SH-SY5Y (cell line): Measurements from ENCODE around the gene SAMD4B.

Experiments used
- GATA2 ChIP-seq: IDR thresholded peaks from 2 replicates; pipeline ENCODE4 v1.6.1; 2011; ENCODE audit warnings: mild to moderate bottlenecking, low read depth, low read length
- GATA3 ChIP-seq: IDR thresholded peaks from 2 replicates; pipeline ENCODE4 v1.6.1; 2011; ENCODE audit warnings: low read depth, mild to moderate bottlenecking, low read length, moderate library complexity

GRCh38 chr19:39316627-39317321 is 25.4 kb upstream of the SAMD4B start:
- TF ChIP-seq GATA3 (no peak), GATA2 (no peak)
